Measurements from ENCODE around the gene WNT3. TPM values are rescaled to one million over a fixed set of nuclear protein-coding genes. Genes with fewer than 3 reads are reported as not detected.

WNT3 gene
- total and polyA plus RNA-seq, 2 of the 8 experiments (the other 6 are each of a cell fraction or from before 2014, with no cell fraction given): 0.56 to 2.0 TPM

DNA sequence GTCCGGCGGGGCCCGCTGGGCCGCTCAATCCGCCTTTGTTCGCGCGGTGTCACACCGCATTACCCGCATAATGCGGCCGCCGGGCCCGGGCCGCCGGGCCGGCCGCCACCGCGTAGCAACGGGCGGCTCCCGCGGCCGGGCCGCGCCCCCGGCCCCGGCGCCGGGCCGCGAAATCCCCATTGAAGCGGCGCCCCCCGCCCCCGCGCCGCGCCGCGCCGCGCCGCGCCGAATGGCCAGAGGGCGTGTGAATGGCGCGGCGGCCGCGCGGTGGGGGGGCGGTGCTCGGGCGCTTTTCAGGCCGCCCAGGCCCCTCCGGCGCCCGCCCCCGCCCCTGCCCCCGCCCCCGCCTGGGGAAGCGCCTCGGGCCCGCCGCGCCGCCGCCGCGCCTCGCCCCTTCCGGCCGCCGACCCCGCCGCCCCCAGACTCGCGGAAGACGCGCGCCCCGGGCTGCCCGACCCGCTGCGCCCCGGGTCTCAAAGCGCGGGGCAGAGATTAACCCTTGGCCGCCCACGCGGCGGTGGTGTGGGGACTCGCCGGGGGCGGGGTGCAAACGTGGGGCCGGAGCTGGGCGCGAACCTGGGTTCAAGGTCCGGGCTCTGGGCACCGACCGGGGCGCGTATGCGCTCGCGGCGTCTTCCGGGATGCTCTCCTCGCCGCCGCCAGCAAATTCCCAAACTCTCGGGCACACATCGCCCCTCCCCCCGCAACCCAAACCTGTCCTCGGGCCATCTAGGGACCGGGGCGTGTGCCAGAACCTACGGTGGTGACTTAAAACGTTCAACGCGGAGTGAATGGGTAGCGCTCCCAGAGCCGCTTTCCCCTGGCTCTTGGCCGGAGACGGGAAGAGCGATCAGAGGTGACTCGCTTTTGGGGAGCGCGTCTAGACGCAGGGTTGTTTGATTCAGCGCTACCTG, 46.7 kb downstream of the WNT3 start (continued):
- TF ChIP-seq SIN3A (conservative IDR thresholded peaks at IDR 0.05 in 1 of 2, IDR thresholded peaks at IDR 0.05 in 1 of 2; ENCODE audit: low read depth in 1 of 2, low read length in 2 of 2): 0 out of 4 replicates have a peak, but pooled peaks of 1 of the 2 experiments have one; percentile 47
- peak; percentile 94; the same call in 1 of the 2 replicates for TF ChIP-seq RBBP5 (IDR thresholded peaks at IDR 0.05; ENCODE audit: borderline replicate concordance, low read depth, low read length)
- peak; percentile 40 for TF ChIP-seq TAF1 (IDR thresholded peaks at IDR 0.05; ENCODE audit: low read depth, low read length)

Measured in H1 (cell line).